ENCODE results near the gene ATP2C1. TPM values are rescaled to one million over a fixed set of nuclear protein-coding genes. Genes with fewer than 3 reads are reported as not detected.
A peak's percentile ranks its signal among the peaks of the same experiment; 100 is the strongest.

The ATP2C1 gene
- 10 to 100 TPM; 54.9 to 61.6 (median 56.9) TPM for total RNA-seq
- long read RNA-seq, donor 1, full-length matches to known transcripts, result 46 of 75 reads
- long read RNA-seq, donor 1, partial matches to known transcripts, result 7 of 75 reads
- long read RNA-seq, donor 1, other reads (novel, unspliced or antisense), result 22 of 75 reads
- long read RNA-seq, donor 2, full-length matches to known transcripts, result 4 of 9 reads
- long read RNA-seq, donor 2, partial matches to known transcripts, result 3 of 9 reads
- long read RNA-seq, donor 2, other reads (novel, unspliced or antisense), result 2 of 9 reads

GRCh38 chr3:130893376-130894129, at the start of gene ATP2C1:
TSS of gene ATP2C1 (plus strand) at chr3:130894084. CDS start at chr3:130894770, 686 bp downstream.
- H3K4me3 ChIP-seq, result peak within 1 kb of the TSS; percentile 90
- intact Hi-C loops (cut with DNase I, micrococcal nuclease), result loop anchor here (2.0 to 5.0 kb wide), 2 partner anchors 135 to 136 kb away; no protein-coding TSS in a partner anchor
- H3K36me3 ChIP-seq (ENCODE audit: low read depth), result no peaks in the 10 kb centered on the region
- TF ChIP-seq CTCF (IDR thresholded peaks at IDR 0.05), result no peak
- no peaks in the 10 kb centered on the region for H3K4me1 ChIP-seq (ENCODE audit: low read depth)
- H3K9me3 ChIP-seq, result no peaks in the 10 kb centered on the region
- ATAC-seq (peak; percentile 96), DNase-seq (peak; percentile 95 to 97 (median 97))

- H3K4me3 ChIP-seq, result no peak overlapping the region
- no peaks in the 10 kb centered on the region for H3K36me3 ChIP-seq (ENCODE audit: low read depth)
- no peak for TF ChIP-seq CTCF (IDR thresholded peaks at IDR 0.05)
- H3K9me3 ChIP-seq, result no peaks in the 10 kb centered on the region
- intact Hi-C loops (cut with DNase I, micrococcal nuclease), result no loop called here
- peaks cover 5% of the 10 kb centered on the region for H3K4me1 ChIP-seq (ENCODE audit: low read depth)
- no peak for DNase-seq
- no peak for ATAC-seq
These were observed 49.4 kb upstream of the ATP2C1 start for GRCh38 chr3:130844462-130844861.

GRCh38 chr3:130846181-130846580, 47.7 kb upstream of the ATP2C1 start:
- Histone ChIP-seq H3K4me3 (no peak overlapping the region), H3K4me1 (ENCODE audit: low read depth) (peaks cover 13% of the 10 kb centered on the region), H3K36me3 (ENCODE audit: low read depth) (no peaks in the 10 kb centered on the region), H3K9me3 (no peaks in the 10 kb centered on the region)
- intact Hi-C loops (cut with DNase I, micrococcal nuclease), result no loop called here
- ATAC-seq, result no peak
- DNase-seq, result no peak
- no peak for TF ChIP-seq CTCF (IDR thresholded peaks at IDR 0.05)

- intact Hi-C loops (cut with DNase I, micrococcal nuclease), result no loop called here
- DNase-seq (peak; percentile 76 to 88 (median 80)), ATAC-seq (peak; percentile 97)
- H3K4me1 ChIP-seq (ENCODE audit: low read depth), result peaks cover 13% of the 10 kb centered on the region
- H3K9me3 ChIP-seq, result no peaks in the 10 kb centered on the region
- no peaks in the 10 kb centered on the region for H3K36me3 ChIP-seq (ENCODE audit: low read depth)
- no peak for TF ChIP-seq CTCF (IDR thresholded peaks at IDR 0.05)
- no peak overlapping the region for H3K4me3 ChIP-seq
These were observed 44.8 kb upstream of the ATP2C1 start for GRCh38 chr3:130849091-130849552.

GRCh38 chr3:130850044-130850797, 43.7 kb upstream of the ATP2C1 start:
- H3K4me3 ChIP-seq, result no peak overlapping the region
- intact Hi-C loops (cut with DNase I, micrococcal nuclease), result no loop called here
- no peaks in the 10 kb centered on the region for H3K9me3 ChIP-seq
- no peak for TF ChIP-seq CTCF (IDR thresholded peaks at IDR 0.05)
- H3K36me3 ChIP-seq (ENCODE audit: low read depth), result no peaks in the 10 kb centered on the region
- peaks cover 13% of the 10 kb centered on the region for H3K4me1 ChIP-seq (ENCODE audit: low read depth)
- no peak for DNase-seq
- peak; percentile 30 for ATAC-seq
